ENCODE measurements around the gene HOXB6. TPM values are rescaled to one million over a fixed set of nuclear protein-coding genes. Genes with fewer than 3 reads are reported as not detected.

HOXB6 gene
- total RNA-seq, 1 donor from 2014 or later, result not detected

- Histone ChIP-seq H3K4me3 (ENCODE audit: low read length in 3 of 3) (no peak overlapping the region), H3K27me3 (ENCODE audit: control insufficient read depth in 3 of 3, insufficient read depth in 3 of 3, low read length in 3 of 3) (peaks cover 95 to 99% (median 96%) of the 10 kb centered on the region in 3 donors), H3K27ac (ENCODE audit: low read depth, low read length) (no peak overlapping the region), H3K36me3 (ENCODE audit: control insufficient read depth in 3 of 3, insufficient read depth in 3 of 3, low read length in 3 of 3) (no peaks in the 10 kb centered on the region), H3K9me3 (ENCODE audit: control insufficient read depth in 3 of 3, low read length in 3 of 3) (no peaks in the 10 kb centered on the region), H3K9ac (ENCODE audit: low read depth in 1 of 3, low read length in 3 of 3) (no peak overlapping the region), H3K4me1 (ENCODE audit: control insufficient read depth in 3 of 3, insufficient read depth in 3 of 3, low read length in 3 of 3) (peaks cover 12 to 18% (median 14%) of the 10 kb centered on the region in 3 donors)
Measured at GRCh38 chr17:48601207-48601538, 3.6 kb downstream of the HOXB6 start.

GRCh38 chr17:48600244-48601098, 4.3 kb downstream of the HOXB6 start:
- no peak overlapping the region for H3K27ac ChIP-seq (ENCODE audit: low read depth, low read length)
- peaks cover 94 to 98% (median 96%) of the 10 kb centered on the region in 3 donors for H3K27me3 ChIP-seq (ENCODE audit: control insufficient read depth in 3 of 3, insufficient read depth in 3 of 3, low read length in 3 of 3)
- H3K4me1 ChIP-seq (ENCODE audit: control insufficient read depth in 3 of 3, insufficient read depth in 3 of 3, low read length in 3 of 3), result peaks cover 12 to 21% (median 15%) of the 10 kb centered on the region in 3 donors
- no peak overlapping the region for H3K4me3 ChIP-seq (ENCODE audit: low read length in 3 of 3)
- no peak overlapping the region for H3K9ac ChIP-seq (ENCODE audit: low read depth in 1 of 3, low read length in 3 of 3)
- no peaks in the 10 kb centered on the region for H3K36me3 ChIP-seq (ENCODE audit: control insufficient read depth in 3 of 3, insufficient read depth in 3 of 3, low read length in 3 of 3)
- H3K9me3 ChIP-seq (ENCODE audit: control insufficient read depth in 3 of 3, low read length in 3 of 3), result no peaks in the 10 kb centered on the region

GRCh38 chr17:48599354-48599753, 5.4 kb downstream of the HOXB6 start:
- H3K4me3 ChIP-seq (ENCODE audit: low read length in 3 of 3), result no peak overlapping the region
- H3K36me3 ChIP-seq (ENCODE audit: control insufficient read depth in 3 of 3, insufficient read depth in 3 of 3, low read length in 3 of 3), result no peaks in the 10 kb centered on the region
- no peak overlapping the region for H3K27ac ChIP-seq (ENCODE audit: low read depth, low read length)
- H3K9ac ChIP-seq (ENCODE audit: low read depth in 1 of 3, low read length in 3 of 3), result no peak overlapping the region
- H3K27me3 ChIP-seq (ENCODE audit: control insufficient read depth in 3 of 3, insufficient read depth in 3 of 3, low read length in 3 of 3), result peaks cover 94 to 98% (median 98%) of the 10 kb centered on the region in 3 donors
- no peaks in the 10 kb centered on the region for H3K9me3 ChIP-seq (ENCODE audit: control insufficient read depth in 3 of 3, low read length in 3 of 3)
- peaks cover 9 to 21% (median 16%) of the 10 kb centered on the region in 3 donors for H3K4me1 ChIP-seq (ENCODE audit: control insufficient read depth in 3 of 3, insufficient read depth in 3 of 3, low read length in 3 of 3)

GRCh38 chr17:48598736-48599135, 6.0 kb downstream of the HOXB6 start:
- Histone ChIP-seq H3K9ac (ENCODE audit: low read depth in 1 of 3, low read length in 3 of 3) (no peak overlapping the region), H3K36me3 (ENCODE audit: control insufficient read depth in 3 of 3, insufficient read depth in 3 of 3, low read length in 3 of 3) (no peaks in the 10 kb centered on the region), H3K27ac (ENCODE audit: low read depth, low read length) (no peak overlapping the region), H3K4me1 (ENCODE audit: control insufficient read depth in 3 of 3, insufficient read depth in 3 of 3, low read length in 3 of 3) (peaks cover 9 to 23% (median 21%) of the 10 kb centered on the region in 3 donors), H3K9me3 (ENCODE audit: control insufficient read depth in 3 of 3, low read length in 3 of 3) (no peaks in the 10 kb centered on the region), H3K27me3 (ENCODE audit: control insufficient read depth in 3 of 3, insufficient read depth in 3 of 3, low read length in 3 of 3) (peaks cover 95 to 98% (median 97%) of the 10 kb centered on the region in 3 donors), H3K4me3 (ENCODE audit: low read length in 3 of 3) (peak overlapping the region in 1 of 3 donors; percentile 66)

GRCh38 chr17:48597778-48598631, 6.8 kb downstream of the HOXB6 start:
- peaks cover 94 to 97% (median 95%) of the 10 kb centered on the region in 3 donors for H3K27me3 ChIP-seq (ENCODE audit: control insufficient read depth in 3 of 3, insufficient read depth in 3 of 3, low read length in 3 of 3)
- H3K4me1 ChIP-seq (ENCODE audit: control insufficient read depth in 3 of 3, insufficient read depth in 3 of 3, low read length in 3 of 3), result peaks cover 13 to 29% (median 27%) of the 10 kb centered on the region in 3 donors
- H3K4me3 ChIP-seq (ENCODE audit: low read length in 3 of 3), result peak overlapping the region; percentile 61 to 66 (median 63)
- no peaks in the 10 kb centered on the region for H3K9me3 ChIP-seq (ENCODE audit: control insufficient read depth in 3 of 3, low read length in 3 of 3)
- H3K9ac ChIP-seq (ENCODE audit: low read depth in 1 of 3, low read length in 3 of 3), result peak overlapping the region; percentile 50 to 68 (median 62)
- H3K36me3 ChIP-seq (ENCODE audit: control insufficient read depth in 3 of 3, insufficient read depth in 3 of 3, low read length in 3 of 3), result no peaks in the 10 kb centered on the region
- no peak overlapping the region for H3K27ac ChIP-seq (ENCODE audit: low read depth, low read length)

GRCh38 chr17:48597528-48597777, 7.3 kb downstream of the HOXB6 start:
- Histone ChIP-seq H3K4me1 (ENCODE audit: control insufficient read depth in 3 of 3, insufficient read depth in 3 of 3, low read length in 3 of 3) (peaks cover 12 to 30% (median 28%) of the 10 kb centered on the region in 3 donors), H3K9ac (ENCODE audit: low read depth in 1 of 3, low read length in 3 of 3) (peak overlapping the region; percentile 50 to 68 (median 62)), H3K36me3 (ENCODE audit: control insufficient read depth in 3 of 3, insufficient read depth in 3 of 3, low read length in 3 of 3) (no peaks in the 10 kb centered on the region), H3K27ac (ENCODE audit: low read depth, low read length) (no peak overlapping the region), H3K9me3 (ENCODE audit: control insufficient read depth in 3 of 3, low read length in 3 of 3) (no peaks in the 10 kb centered on the region), H3K27me3 (ENCODE audit: control insufficient read depth in 3 of 3, insufficient read depth in 3 of 3, low read length in 3 of 3) (peaks cover 89 to 94% (median 93%) of the 10 kb centered on the region in 3 donors), H3K4me3 (ENCODE audit: low read length in 3 of 3) (peak overlapping the region; percentile 61 to 66 (median 63))

GRCh38 chr17:48596735-48597527, 7.9 kb downstream of the HOXB6 start:
- Histone ChIP-seq H3K4me1 (ENCODE audit: control insufficient read depth in 3 of 3, insufficient read depth in 3 of 3, low read length in 3 of 3) (peaks cover 12 to 30% (median 28%) of the 10 kb centered on the region in 3 donors), H3K9me3 (ENCODE audit: control insufficient read depth in 3 of 3, low read length in 3 of 3) (no peaks in the 10 kb centered on the region), H3K9ac (ENCODE audit: low read depth in 1 of 3, low read length in 3 of 3) (peak overlapping the region; percentile 50 to 62 (median 57)), H3K27ac (ENCODE audit: low read depth, low read length) (no peak overlapping the region), H3K36me3 (ENCODE audit: control insufficient read depth in 3 of 3, insufficient read depth in 3 of 3, low read length in 3 of 3) (no peaks in the 10 kb centered on the region), H3K27me3 (ENCODE audit: control insufficient read depth in 3 of 3, insufficient read depth in 3 of 3, low read length in 3 of 3) (peaks cover 87 to 95% (median 92%) of the 10 kb centered on the region in 3 donors), H3K4me3 (ENCODE audit: low read length in 3 of 3) (peak overlapping the region; percentile 35 to 66 (median 41))

- Histone ChIP-seq H3K27ac (ENCODE audit: low read depth, low read length) (no peak overlapping the region), H3K9ac (ENCODE audit: low read depth in 1 of 3, low read length in 3 of 3) (no peak overlapping the region), H3K4me3 (ENCODE audit: low read length in 3 of 3) (no peak overlapping the region), H3K9me3 (ENCODE audit: control insufficient read depth in 3 of 3, low read length in 3 of 3) (no peaks in the 10 kb centered on the region), H3K4me1 (ENCODE audit: control insufficient read depth in 3 of 3, insufficient read depth in 3 of 3, low read length in 3 of 3) (peaks cover 12 to 30% (median 28%) of the 10 kb centered on the region in 3 donors), H3K27me3 (ENCODE audit: control insufficient read depth in 3 of 3, insufficient read depth in 3 of 3, low read length in 3 of 3) (peaks cover 86 to 94% (median 92%) of the 10 kb centered on the region in 3 donors), H3K36me3 (ENCODE audit: control insufficient read depth in 3 of 3, insufficient read depth in 3 of 3, low read length in 3 of 3) (no peaks in the 10 kb centered on the region)
Measured at GRCh38 chr17:48596000-48596734, 8.6 kb downstream of the HOXB6 start.
